Mesothelial cell of epicardium (in vitro differentiated cells): ENCODE data around the gene HDHD3. TPM values are rescaled to one million over a fixed set of nuclear protein-coding genes. Genes with fewer than 3 reads are reported as not detected.

Source experiments
- DNase-seq, 2 experiments: peaks; one replicate each; pipeline ENCODE4 v3.0.0; 2021; ENCODE audit warnings: low spot score in 2 of 2; ENCODE audit not compliant: unreplicated experiment in 2 of 2
- H3K27ac Mint-ChIP-seq: 2 replicates; pipeline ENCODE4 v1.8.0; 2021; ENCODE audit warnings: mixed read lengths
- H3K27me3 Mint-ChIP-seq: 2 replicates; pipeline ENCODE4 v1.8.0; 2021; ENCODE audit warnings: low read depth, mixed read lengths
- H3K36me3 Mint-ChIP-seq: 2 replicates; pipeline ENCODE4 v1.8.0; 2021; ENCODE audit warnings: mixed read lengths
- H3K4me1 Mint-ChIP-seq: 2 replicates; pipeline ENCODE4 v1.8.0; 2021; ENCODE audit warnings: mixed read lengths
- H3K4me3 Mint-ChIP-seq: 2 replicates; pipeline ENCODE4 v1.8.0; 2021; ENCODE audit warnings: mild to moderate bottlenecking, moderate library complexity, mixed read lengths
- H3K9me3 Mint-ChIP-seq: 2 replicates; pipeline ENCODE4 v1.8.0; 2021; ENCODE audit warnings: mixed read lengths
- total RNA-seq: library from RNA; stranded (reverse); gene quantifications from 3 replicates; pipeline ENCODE4 v1.2.1, GENCODE V29; 2021
- TF ChIP-seq, protein P1 (sequence below): fragments of 200-600 bp; sonication (generic); IDR thresholded peaks from one replicate; pipeline ENCODE4 v1.5.0; 2021; ENCODE audit warnings: antibody characterized with exemption; ENCODE audit not compliant: unreplicated experiment

Gene HDHD3
- total RNA-seq, 1 donor from 2014 or later = 30.8 TPM

- DNase-seq = no peak
- H3K27me3 Mint-ChIP-seq = no peaks in the 10 kb centered on the region
- no peaks in the 10 kb centered on the region for H3K9me3 Mint-ChIP-seq
- peaks cover 9% of the 10 kb centered on the region for H3K4me1 Mint-ChIP-seq
- TF ChIP-seq, protein P1, sequence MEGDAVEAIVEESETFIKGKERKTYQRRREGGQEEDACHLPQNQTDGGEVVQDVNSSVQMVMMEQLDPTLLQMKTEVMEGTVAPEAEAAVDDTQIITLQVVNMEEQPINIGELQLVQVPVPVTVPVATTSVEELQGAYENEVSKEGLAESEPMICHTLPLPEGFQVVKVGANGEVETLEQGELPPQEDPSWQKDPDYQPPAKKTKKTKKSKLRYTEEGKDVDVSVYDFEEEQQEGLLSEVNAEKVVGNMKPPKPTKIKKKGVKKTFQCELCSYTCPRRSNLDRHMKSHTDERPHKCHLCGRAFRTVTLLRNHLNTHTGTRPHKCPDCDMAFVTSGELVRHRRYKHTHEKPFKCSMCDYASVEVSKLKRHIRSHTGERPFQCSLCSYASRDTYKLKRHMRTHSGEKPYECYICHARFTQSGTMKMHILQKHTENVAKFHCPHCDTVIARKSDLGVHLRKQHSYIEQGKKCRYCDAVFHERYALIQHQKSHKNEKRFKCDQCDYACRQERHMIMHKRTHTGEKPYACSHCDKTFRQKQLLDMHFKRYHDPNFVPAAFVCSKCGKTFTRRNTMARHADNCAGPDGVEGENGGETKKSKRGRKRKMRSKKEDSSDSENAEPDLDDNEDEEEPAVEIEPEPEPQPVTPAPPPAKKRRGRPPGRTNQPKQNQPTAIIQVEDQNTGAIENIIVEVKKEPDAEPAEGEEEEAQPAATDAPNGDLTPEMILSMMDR = no peak
- H3K27ac Mint-ChIP-seq = no peak overlapping the region
- no peak overlapping the region for H3K4me3 Mint-ChIP-seq
- peaks cover 25% of the 10 kb centered on the region for H3K36me3 Mint-ChIP-seq
These were observed 16.5 kb upstream of the HDHD3 start for GRCh38 chr9:113393281-113393680.

GRCh38 chr9:113391917-113392316 is 15.1 kb upstream of the HDHD3 start:
- Mint-ChIP-seq H3K4me3 (no peak overlapping the region), H3K27me3 (no peaks in the 10 kb centered on the region), H3K4me1 (peaks cover 6% of the 10 kb centered on the region), H3K9me3 (no peaks in the 10 kb centered on the region), H3K36me3 (peaks cover 37% of the 10 kb centered on the region), H3K27ac (peak overlapping the region; percentile 9)
- TF ChIP-seq, protein P1 = no peak
- no peak for DNase-seq

- no peaks in the 10 kb centered on the region for H3K27me3 Mint-ChIP-seq
- DNase-seq = no peak
- TF ChIP-seq, protein P1 = no peak
- H3K9me3 Mint-ChIP-seq = no peaks in the 10 kb centered on the region
- no peak overlapping the region for H3K27ac Mint-ChIP-seq
- peaks cover 42% of the 10 kb centered on the region for H3K36me3 Mint-ChIP-seq
- no peaks in the 10 kb centered on the region for H3K4me1 Mint-ChIP-seq
- H3K4me3 Mint-ChIP-seq = no peak overlapping the region
These were observed 13.6 kb upstream of the HDHD3 start for GRCh38 chr9:113390192-113390960.

DNA sequence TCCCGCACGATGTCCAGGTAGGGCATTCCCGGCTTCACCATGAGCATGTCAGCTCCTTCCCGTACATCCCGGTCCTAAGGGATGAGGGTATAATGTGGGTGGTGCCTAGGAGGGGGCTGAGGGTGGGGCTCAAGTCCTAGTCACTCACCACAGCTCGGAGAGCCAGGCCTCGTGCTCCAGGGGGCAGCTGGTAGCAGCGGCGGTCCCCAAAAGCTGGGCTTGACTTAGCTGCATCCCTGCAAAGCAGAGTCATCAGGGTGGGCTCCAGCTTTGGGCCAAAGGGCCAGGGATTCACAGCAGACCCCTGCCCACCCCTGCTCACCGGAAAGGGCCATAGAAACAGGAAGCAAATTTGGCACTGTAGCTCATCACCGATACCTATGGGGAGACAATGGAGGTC is 12.7 kb upstream of the HDHD3 start:
- Mint-ChIP-seq H3K27ac (no peak overlapping the region), H3K27me3 (no peaks in the 10 kb centered on the region), H3K9me3 (no peaks in the 10 kb centered on the region), H3K36me3 (peaks cover 38% of the 10 kb centered on the region), H3K4me1 (no peaks in the 10 kb centered on the region), H3K4me3 (no peak overlapping the region)
- TF ChIP-seq, protein P1 = no peak
- DNase-seq = no peak

DNA sequence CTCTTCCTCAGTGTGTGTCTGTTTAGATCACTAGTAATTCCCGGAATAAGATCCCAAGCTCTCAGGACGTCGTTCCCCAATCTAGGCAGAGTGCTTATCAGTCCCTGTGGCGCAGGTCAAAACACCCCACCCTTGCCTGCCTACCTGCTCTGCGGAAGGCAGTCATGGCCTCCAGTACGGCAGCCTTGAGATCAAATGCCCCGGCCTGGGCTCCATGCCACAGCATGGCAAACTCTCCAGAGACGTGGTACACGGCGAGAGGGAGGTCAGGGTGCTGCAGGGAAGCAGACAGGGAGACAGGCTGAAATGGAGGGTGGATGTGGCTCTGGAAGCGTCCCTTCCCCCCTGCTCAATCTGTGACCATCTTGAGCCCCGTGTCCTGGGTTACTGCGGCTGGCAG is 12.0 kb upstream of the HDHD3 start:
- TF ChIP-seq, protein P1 = no peak
- H3K4me1 Mint-ChIP-seq = no peaks in the 10 kb centered on the region
- no peak for DNase-seq
- no peak overlapping the region for H3K27ac Mint-ChIP-seq
- H3K4me3 Mint-ChIP-seq = no peak overlapping the region
- H3K27me3 Mint-ChIP-seq = no peaks in the 10 kb centered on the region
- H3K36me3 Mint-ChIP-seq = peaks cover 38% of the 10 kb centered on the region
- H3K9me3 Mint-ChIP-seq = no peaks in the 10 kb centered on the region
